Fibroblast of the aortic adventitia (primary cell): Measurements from ENCODE around the gene SPTBN2. TPM values are rescaled to one million over a fixed set of nuclear protein-coding genes. Genes with fewer than 3 reads are reported as not detected.

Experiments used
- DNase-seq: peaks from one replicate; pipeline ENCODE4 v3.0.0-alpha.2; 2010; ENCODE audit warnings: low read depth
- H3K4me3 ChIP-seq: 2 replicates; pipeline ENCODE4 v1.5.1; 2011; ENCODE audit warnings: low read depth, mild to moderate bottlenecking, control low read depth, low read length, moderate library complexity
- total RNA-seq: library from RNA; depleted of rRNA; stranded (reverse); fragments of >200 nt; gene quantifications from 2 replicates; pipeline ENCODE4 v1.2.3, GENCODE V29; 2012; ENCODE audit warnings: low replicate concordance
- TF ChIP-seq, protein P1 (sequence below): IDR thresholded peaks from 2 replicates; pipeline ENCODE4 v1.5.1; 2011; ENCODE audit warnings: mild to moderate bottlenecking, low read length, control low read depth, inconsistent platforms; ENCODE audit not compliant: insufficient read depth

SPTBN2 gene
- total RNA-seq, 1 donor = 0.27 TPM

DNA sequence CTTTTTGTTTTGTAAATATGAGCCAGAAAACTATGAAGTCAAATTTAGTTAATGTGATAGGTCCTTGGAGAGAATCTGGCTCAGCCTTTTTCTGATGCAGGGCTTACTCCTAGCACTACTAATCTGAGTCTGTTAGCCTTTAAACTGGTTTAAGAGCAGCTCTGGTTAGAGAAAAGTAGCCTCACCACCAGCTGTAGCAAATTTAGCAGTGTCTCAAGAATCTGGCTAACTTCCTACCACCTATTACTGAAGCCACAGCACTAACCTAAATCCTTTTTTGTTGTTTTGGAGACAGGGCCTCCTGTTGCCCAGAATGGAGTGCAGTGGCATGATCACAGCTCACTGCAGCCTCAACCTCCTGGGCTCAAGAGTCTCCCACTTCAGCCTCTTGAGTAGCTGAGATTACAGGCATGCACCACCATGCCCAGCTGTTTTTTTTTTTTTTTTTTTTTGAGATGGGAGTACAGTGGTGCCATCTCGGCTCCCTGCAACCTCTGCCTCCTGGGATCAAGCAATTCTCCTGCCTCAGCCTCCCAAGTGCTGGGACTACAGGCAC, 65.2 kb downstream of the SPTBN2 start:
- no peak overlapping the region for H3K4me3 ChIP-seq
- TF ChIP-seq, protein P1, sequence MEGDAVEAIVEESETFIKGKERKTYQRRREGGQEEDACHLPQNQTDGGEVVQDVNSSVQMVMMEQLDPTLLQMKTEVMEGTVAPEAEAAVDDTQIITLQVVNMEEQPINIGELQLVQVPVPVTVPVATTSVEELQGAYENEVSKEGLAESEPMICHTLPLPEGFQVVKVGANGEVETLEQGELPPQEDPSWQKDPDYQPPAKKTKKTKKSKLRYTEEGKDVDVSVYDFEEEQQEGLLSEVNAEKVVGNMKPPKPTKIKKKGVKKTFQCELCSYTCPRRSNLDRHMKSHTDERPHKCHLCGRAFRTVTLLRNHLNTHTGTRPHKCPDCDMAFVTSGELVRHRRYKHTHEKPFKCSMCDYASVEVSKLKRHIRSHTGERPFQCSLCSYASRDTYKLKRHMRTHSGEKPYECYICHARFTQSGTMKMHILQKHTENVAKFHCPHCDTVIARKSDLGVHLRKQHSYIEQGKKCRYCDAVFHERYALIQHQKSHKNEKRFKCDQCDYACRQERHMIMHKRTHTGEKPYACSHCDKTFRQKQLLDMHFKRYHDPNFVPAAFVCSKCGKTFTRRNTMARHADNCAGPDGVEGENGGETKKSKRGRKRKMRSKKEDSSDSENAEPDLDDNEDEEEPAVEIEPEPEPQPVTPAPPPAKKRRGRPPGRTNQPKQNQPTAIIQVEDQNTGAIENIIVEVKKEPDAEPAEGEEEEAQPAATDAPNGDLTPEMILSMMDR = no peak
- DNase-seq = no peak

DNA sequence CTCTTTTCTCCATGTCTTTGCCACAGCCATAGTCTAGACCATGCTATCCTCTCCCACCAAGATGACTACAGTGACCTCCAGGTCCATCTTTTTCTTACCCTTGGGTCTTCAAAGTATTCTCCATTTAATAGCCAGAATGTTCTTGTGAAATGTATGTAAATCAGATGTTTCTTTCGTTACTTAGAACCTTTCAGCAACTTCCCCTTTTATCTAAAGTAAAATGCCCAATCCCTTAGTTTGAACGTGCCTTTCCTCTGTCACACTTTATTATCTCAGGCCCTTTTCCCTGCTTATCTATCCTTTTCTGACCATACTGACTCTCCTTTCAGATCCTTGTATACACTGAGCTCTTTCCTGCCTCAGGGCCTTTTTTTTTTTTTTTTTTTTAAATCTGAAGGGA, 69.3 kb downstream of the SPTBN2 start:
- DNase-seq = no peak
- TF ChIP-seq, protein P1 = no peak
- no peak overlapping the region for H3K4me3 ChIP-seq

DNA sequence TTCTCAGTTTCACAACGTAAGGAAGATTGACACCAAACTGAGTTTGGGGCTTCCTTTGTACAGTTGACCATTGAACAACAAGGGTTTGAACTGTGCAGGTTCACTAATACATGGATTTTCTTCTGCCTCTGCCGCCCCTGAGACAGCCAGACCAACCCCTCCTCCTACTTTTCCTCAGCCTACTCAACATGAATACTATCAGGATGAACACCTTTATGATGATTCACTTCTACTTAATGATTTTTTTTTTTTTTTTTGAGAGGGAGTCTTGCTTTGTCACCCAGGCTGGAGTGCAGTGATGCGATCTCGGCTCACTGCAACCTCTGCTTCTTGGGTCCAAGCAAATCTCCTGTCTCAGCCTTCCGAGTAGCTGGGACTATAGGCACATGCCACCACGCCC, 75.9 kb downstream of the SPTBN2 start:
- TF ChIP-seq, protein P1 = no peak
- DNase-seq = no peak
- H3K4me3 ChIP-seq = no peak overlapping the region

DNA sequence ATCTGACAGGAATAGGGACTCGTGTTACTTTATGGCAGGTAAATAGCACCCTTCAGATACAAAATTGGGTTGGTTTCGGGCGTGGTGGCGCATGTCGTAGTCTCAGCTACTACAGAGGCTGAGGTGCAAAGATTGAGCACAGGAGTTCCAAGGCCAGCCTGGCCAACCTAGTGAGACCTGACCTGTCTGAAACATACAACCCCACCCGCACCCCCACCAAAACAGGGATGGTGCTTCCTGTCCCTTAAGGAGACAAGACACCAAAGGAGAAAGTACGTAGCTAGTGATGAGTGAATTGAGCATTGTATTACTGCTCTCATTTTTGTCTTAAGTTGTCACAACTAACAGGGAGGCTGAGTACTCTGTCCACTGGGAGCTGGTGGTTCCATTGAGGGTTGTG, 76.4 kb downstream of the SPTBN2 start:
- no peak overlapping the region for H3K4me3 ChIP-seq
- TF ChIP-seq, protein P1 = no peak
- no peak for DNase-seq

DNA sequence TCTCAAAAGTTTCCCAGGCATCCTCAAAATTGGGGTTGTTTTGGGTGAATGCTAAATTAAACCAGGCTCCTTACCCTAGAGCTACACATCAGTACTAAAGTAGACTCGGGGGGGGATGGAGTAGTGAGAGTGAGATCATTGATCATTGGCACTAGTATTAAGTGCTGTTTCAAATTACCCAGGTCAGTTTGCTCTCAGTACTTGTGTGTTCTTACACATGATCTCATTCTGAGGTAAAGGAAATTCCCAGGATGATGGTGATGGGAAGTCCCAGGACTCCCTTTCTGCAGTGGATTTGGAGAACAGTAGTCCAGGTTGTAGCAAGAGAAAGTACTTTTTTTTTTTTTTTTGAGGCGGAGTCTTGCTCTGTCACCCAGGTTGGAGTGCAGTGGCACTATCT, 78.0 kb downstream of the SPTBN2 start:
- H3K4me3 ChIP-seq = no peak overlapping the region
- no peak for DNase-seq
- TF ChIP-seq, protein P1 = no peak

DNA sequence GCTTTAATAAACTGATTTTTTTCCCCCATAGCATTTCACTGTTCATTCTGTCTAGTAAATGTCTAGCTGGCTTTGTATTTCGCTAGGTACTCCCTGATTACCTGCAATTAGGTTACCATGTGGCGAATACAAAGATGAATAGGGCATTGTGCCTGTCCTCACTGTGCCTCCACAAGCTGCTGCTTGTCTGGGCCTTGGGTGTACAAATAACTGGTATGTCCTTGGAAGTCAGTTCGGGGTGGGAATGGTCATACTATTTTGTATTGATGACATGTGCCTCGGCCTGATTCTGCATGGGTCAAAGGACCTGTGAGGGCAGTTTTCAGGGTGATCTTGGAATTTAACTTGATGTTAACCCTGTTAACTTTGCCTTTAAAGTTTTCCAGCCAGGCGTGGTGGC, 79.1 kb downstream of the SPTBN2 start:
- DNase-seq = no peak
- no peak overlapping the region for H3K4me3 ChIP-seq
- TF ChIP-seq, protein P1 = no peak

DNA sequence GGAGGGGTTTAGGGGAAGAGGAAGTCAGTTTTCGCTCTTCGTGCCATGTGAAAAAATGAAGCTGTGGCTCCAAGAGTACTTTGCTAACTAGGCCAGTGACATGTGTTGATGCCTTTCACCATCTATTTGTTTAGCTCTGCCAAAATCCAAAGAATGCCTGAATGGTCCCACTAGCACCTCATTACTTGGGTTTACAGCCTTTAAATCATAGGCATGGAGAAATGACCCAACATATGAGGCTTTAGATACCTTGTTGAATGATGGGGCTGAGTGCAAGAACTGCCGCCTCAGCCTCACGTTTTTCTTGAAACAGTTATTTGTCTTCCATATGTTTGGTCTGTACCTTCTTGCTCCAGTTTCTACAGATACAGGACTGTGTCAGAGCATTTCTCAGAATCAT, 82.2 kb downstream of the SPTBN2 start:
- TF ChIP-seq, protein P1 = no peak
- no peak for DNase-seq
- no peak overlapping the region for H3K4me3 ChIP-seq
